PC-3 (cell line): ENCODE measurements around the gene NUDT4B. TPM values are rescaled to one million over a fixed set of nuclear protein-coding genes. Genes with fewer than 3 reads are reported as not detected.
"Not testable (repeated sequence)": the region's sequence is repeated elsewhere in the genome, so short reads cannot be mapped to it uniquely, and the experiment has no call there.

ENCODE experiments used
- ATAC-seq: fragments of 200-7000 bp; cut with Tn5 transposase; 2 replicates; pipeline ENCODE4 v1.9.1; 2020; ENCODE audit warnings: mild to moderate bottlenecking, moderate library complexity
- BruUV-seq: library from RNA; stranded (reverse); fragments of 400-500 nt; replicated peaks from 2 replicates; lab custom pipeline; 2021; lab: Mats Ljungman, UMichigan
- CTCF ChIA-PET: fragments of 300-600 bp; sonication (Branson Sonifier 250); formaldehyde crosslinking; loops from one replicate; lab custom pipeline; 2022; ENCODE audit warnings: antibody characterized with exemption; lab: Charles Lee
- POLR2A ChIA-PET: fragments of 300-600 bp; sonication (Branson Sonifier 250); formaldehyde crosslinking; loops from one replicate; lab custom pipeline; 2022; ENCODE audit warnings: antibody characterized with exemption; ENCODE audit not compliant: unreplicated experiment; lab: Charles Lee
- DNase-seq: peaks from one replicate; pipeline ENCODE4 v3.0.0-alpha.2; 2015
- H2AFZ ChIP-seq: fragments of 300-600 bp; sonication (generic); 2 replicates; pipeline ENCODE4 v1.6.0; 2016; ENCODE audit warnings: antibody characterized with exemption, low read length
- H3F3A ChIP-seq: fragments of 300-600 bp; sonication (generic); one replicate; pipeline ENCODE4 v1.6.0; 2017; ENCODE audit warnings: antibody characterized with exemption, low read length, control low read depth, mild to moderate bottlenecking; ENCODE audit not compliant: unreplicated experiment
- H3K27ac ChIP-seq: fragments of 300-600 bp; sonication (generic); 2 replicates; pipeline ENCODE4 v1.5.1; 2016; ENCODE audit warnings: mild to moderate bottlenecking, low read length
- H3K27me3 ChIP-seq: fragments of 300-600 bp; sonication (generic); 2 replicates; pipeline ENCODE4 v1.6.1; 2016; ENCODE audit warnings: low read length, mixed read lengths
- H3K36me3 ChIP-seq: fragments of 300-600 bp; sonication (generic); 2 replicates; pipeline ENCODE4 v1.6.1; 2016; ENCODE audit warnings: low read depth, mixed run types, low read length, mixed read lengths
- H3K4me1 ChIP-seq: fragments of 300-600 bp; sonication (generic); 2 replicates; pipeline ENCODE4 v1.5.1; 2016; ENCODE audit warnings: low read length; ENCODE audit not compliant: insufficient read depth
- H3K4me2 ChIP-seq: fragments of 300-600 bp; sonication (generic); 2 replicates; pipeline ENCODE4 v1.6.0; 2016; ENCODE audit warnings: low read length
- H3K4me3 ChIP-seq: fragments of 300-600 bp; sonication (generic); 2 replicates; pipeline ENCODE4 v1.5.1; 2016; ENCODE audit warnings: mild to moderate bottlenecking, low read length, mixed read lengths
- H3K79me2 ChIP-seq: fragments of 300-600 bp; sonication (generic); 2 replicates; pipeline ENCODE4 v1.6.1; 2017; ENCODE audit warnings: low read length, mixed read lengths
- H3K9ac ChIP-seq: fragments of 300-600 bp; sonication (generic); 2 replicates; pipeline ENCODE4 v1.6.0; 2016; ENCODE audit warnings: mild to moderate bottlenecking, low read length
- H3K9me2 ChIP-seq: fragments of 300-600 bp; sonication (generic); replicated peaks from 2 replicates; pipeline ENCODE4 v1.6.1; 2016; ENCODE audit warnings: mixed run types, low read length, mixed read lengths
- H3K9me3 ChIP-seq: fragments of 300-600 bp; sonication (generic); 2 replicates; pipeline ENCODE4 v1.6.1; 2016; ENCODE audit warnings: low read length, mixed read lengths
- H4K20me1 ChIP-seq: fragments of 300-600 bp; sonication (generic); 2 replicates; pipeline ENCODE4 v1.6.1; 2016; ENCODE audit warnings: low read length, mixed read lengths
- intact Hi-C: fragments of 100-400 bp; cut with micrococcal nuclease; formaldehyde crosslinking; loops from 2 replicates; pipeline ENCODE4 v1.9.0; 2023
- total RNA-seq: library from RNA; depleted of rRNA; stranded (reverse); fragments of >200 nt; gene quantifications from 2 replicates; pipeline ENCODE4 v1.2.3, GENCODE V29; 2014

NUDT4B gene
- total RNA-seq, 1 experiment from 2014 or later = 18.0 TPM

GRCh38 chr1:148723515-148723914, 25.1 kb upstream of the NUDT4B start:
- H3K79me2 ChIP-seq, H3K27ac ChIP-seq, H3K36me3 ChIP-seq, DNase-seq, H3K4me2 ChIP-seq, H3K4me1 ChIP-seq, H3K9ac ChIP-seq, H3K27me3 ChIP-seq, H3K9me3 ChIP-seq, H3K9me2 ChIP-seq, BruUV-seq, CTCF ChIA-PET, H3K4me3 ChIP-seq, H2AFZ ChIP-seq, H3F3A ChIP-seq, H4K20me1 ChIP-seq, POLR2A ChIA-PET, intact Hi-C loops: not testable (repeated sequence)
- ATAC-seq = peak; percentile 42

GRCh38 chr1:148724872-148725271, 23.7 kb upstream of the NUDT4B start:
- H2AFZ ChIP-seq, H3K79me2 ChIP-seq, POLR2A ChIA-PET, CTCF ChIA-PET, H3F3A ChIP-seq, H3K9ac ChIP-seq, H3K9me2 ChIP-seq, H3K27ac ChIP-seq, H3K4me3 ChIP-seq, H3K9me3 ChIP-seq, DNase-seq, BruUV-seq, H4K20me1 ChIP-seq, H3K4me2 ChIP-seq, H3K27me3 ChIP-seq, H3K36me3 ChIP-seq, intact Hi-C loops, H3K4me1 ChIP-seq: not testable (repeated sequence)
- peak; percentile 49 for ATAC-seq

GRCh38 chr1:148727862-148728261, 20.7 kb upstream of the NUDT4B start:
- BruUV-seq, intact Hi-C loops, H3K4me2 ChIP-seq, H3K27me3 ChIP-seq, H3K27ac ChIP-seq, H3K9me2 ChIP-seq, H3K36me3 ChIP-seq, H3K4me1 ChIP-seq, H2AFZ ChIP-seq, H3K4me3 ChIP-seq, POLR2A ChIA-PET, CTCF ChIA-PET, H4K20me1 ChIP-seq, H3K9ac ChIP-seq, H3K79me2 ChIP-seq, H3F3A ChIP-seq, H3K9me3 ChIP-seq, DNase-seq: not testable (repeated sequence)
- ATAC-seq = peak; percentile 63

GRCh38 chr1:148729128-148729527, 19.4 kb upstream of the NUDT4B start:
- BruUV-seq, POLR2A ChIA-PET, H3K27me3 ChIP-seq, H2AFZ ChIP-seq, intact Hi-C loops, ATAC-seq, H3F3A ChIP-seq, H3K4me2 ChIP-seq, H3K9ac ChIP-seq, H3K9me2 ChIP-seq, CTCF ChIA-PET, H3K27ac ChIP-seq, H3K9me3 ChIP-seq, H3K79me2 ChIP-seq, H3K4me3 ChIP-seq, H3K4me1 ChIP-seq, DNase-seq, H3K36me3 ChIP-seq, H4K20me1 ChIP-seq: not testable (repeated sequence)

- intact Hi-C loops, DNase-seq, H3K27ac ChIP-seq, H3K4me2 ChIP-seq, BruUV-seq, ATAC-seq, H3K79me2 ChIP-seq, H3K9me3 ChIP-seq, H4K20me1 ChIP-seq, H3F3A ChIP-seq, H3K9ac ChIP-seq, H3K4me1 ChIP-seq, H3K27me3 ChIP-seq, H3K9me2 ChIP-seq, H3K4me3 ChIP-seq, CTCF ChIA-PET, POLR2A ChIA-PET, H3K36me3 ChIP-seq, H2AFZ ChIP-seq: not testable (repeated sequence)
Observed at GRCh38 chr1:148729541-148729940, 19.0 kb upstream of the NUDT4B start.

- H3K27me3 ChIP-seq, POLR2A ChIA-PET, H3K27ac ChIP-seq, H3K4me3 ChIP-seq, intact Hi-C loops, DNase-seq, H2AFZ ChIP-seq, H3K36me3 ChIP-seq, BruUV-seq, H4K20me1 ChIP-seq, CTCF ChIA-PET, H3F3A ChIP-seq, H3K4me1 ChIP-seq, H3K9me2 ChIP-seq, H3K9ac ChIP-seq, H3K4me2 ChIP-seq, ATAC-seq, H3K9me3 ChIP-seq, H3K79me2 ChIP-seq: not testable (repeated sequence)
Observed at GRCh38 chr1:148732277-148732676, 16.3 kb upstream of the NUDT4B start.

- H3K9ac ChIP-seq, intact Hi-C loops, POLR2A ChIA-PET: not testable (repeated sequence)
Observed at GRCh38 chr1:148733585-148734310, 14.8 kb upstream of the NUDT4B start.

More at GRCh38 chr1:148733585-148734310, 14.8 kb upstream of the NUDT4B start:
- BruUV-seq, H3K79me2 ChIP-seq, H3K9me2 ChIP-seq, H3K4me2 ChIP-seq, H3K27ac ChIP-seq, CTCF ChIA-PET, H3K4me1 ChIP-seq, H3K4me3 ChIP-seq, H4K20me1 ChIP-seq, H3K36me3 ChIP-seq, H2AFZ ChIP-seq, DNase-seq, H3K27me3 ChIP-seq, ATAC-seq, H3K9me3 ChIP-seq, H3F3A ChIP-seq: not testable (repeated sequence)
